HepG2 (cell line): Measurements from ENCODE around the gene AOX1. TPM values are rescaled to one million over a fixed set of nuclear protein-coding genes. Genes with fewer than 3 reads are reported as not detected.

Experiments
- ARID5B ChIP-seq: IDR thresholded peaks from 2 replicates; pipeline ENCODE4 v1.4.0; 2020; ENCODE audit warnings: mild to moderate bottlenecking, missing genetic modification reagents
- ELF4 ChIP-seq: sonication (generic); formaldehyde crosslinking; IDR thresholded peaks from 2 replicates; pipeline ENCODE4 v1.5.0; 2020; ENCODE audit warnings: missing genetic modification reagents, mild to moderate bottlenecking, moderate library complexity, borderline replicate concordance
- FOXP4 ChIP-seq: sonication (generic); formaldehyde crosslinking; IDR thresholded peaks from 2 replicates; pipeline ENCODE4 v1.4.0; 2020; ENCODE audit warnings: missing genetic modification reagents
- KDM3A ChIP-seq: IDR thresholded peaks from 2 replicates; pipeline ENCODE4 v1.6.1; 2018; ENCODE audit warnings: low read depth, missing compliant biosample characterization
- MXI1 ChIP-seq: IDR thresholded peaks from 3 replicates; pipeline ENCODE4 v1.6.1; 2012; ENCODE audit warnings: low read depth, low read length, inconsistent platforms, borderline replicate concordance
- ONECUT2 ChIP-seq: sonication (generic); formaldehyde crosslinking; IDR thresholded peaks from 2 replicates; pipeline ENCODE4 v1.4.0; 2020; ENCODE audit warnings: missing genetic modification reagents
- PAWR ChIP-seq: sonication (generic); formaldehyde crosslinking; IDR thresholded peaks from 2 replicates; pipeline ENCODE4 v1.4.0; 2020; ENCODE audit warnings: missing genetic modification reagents, mild to moderate bottlenecking, borderline replicate concordance
- PRMT3 ChIP-seq: sonication (generic); formaldehyde crosslinking; IDR thresholded peaks from 2 replicates; pipeline ENCODE4 v1.8.1; 2022; ENCODE audit warnings: low read depth, mild to moderate bottlenecking, moderate library complexity, missing genetic modification reagents, borderline replicate concordance
- TEAD2 ChIP-seq: sonication (generic); formaldehyde crosslinking; IDR thresholded peaks from 2 replicates; pipeline ENCODE4 v1.9.0; 2021; ENCODE audit warnings: missing genetic modification reagents
- ZBTB14 ChIP-seq: sonication (generic); formaldehyde crosslinking; IDR thresholded peaks from 2 replicates; pipeline ENCODE4 v1.4.0; 2020; ENCODE audit warnings: missing genetic modification reagents
- ZBTB39 ChIP-seq: sonication (generic); formaldehyde crosslinking; IDR thresholded peaks from 2 replicates; pipeline ENCODE4 v1.5.0; 2020; ENCODE audit warnings: missing genetic modification reagents
- ZNF335 ChIP-seq: sonication (generic); formaldehyde crosslinking; IDR thresholded peaks from 2 replicates; pipeline ENCODE4 v1.4.0; 2020; ENCODE audit warnings: missing genetic modification reagents
- ZNF510 ChIP-seq: sonication (generic); formaldehyde crosslinking; IDR thresholded peaks from 2 replicates; pipeline ENCODE4 v1.4.0; 2020; ENCODE audit warnings: low read depth, mild to moderate bottlenecking, missing genetic modification reagents
- ZNF574 ChIP-seq: sonication (generic); formaldehyde crosslinking; IDR thresholded peaks from 2 replicates; pipeline ENCODE4 v1.4.0; 2020; ENCODE audit warnings: missing genetic modification reagents
- ZNF850 ChIP-seq: sonication (generic); formaldehyde crosslinking; conservative IDR thresholded peaks from 2 replicates; pipeline ENCODE4 v1.9.0; 2021; ENCODE audit warnings: mild to moderate bottlenecking, missing genetic modification reagents
- polyA plus RNA-seq, 8 experiments: library from polyadenylated mRNA; depleted of rRNA in 3 of 8; stranded (reverse) in 7 of 8; unstranded in 1 of 8; fragments of >200 nt; fragmentation: Illumina TruSeq in 4 of 8; extraction: Trizol in 4 of 8; gene quantifications; 2 replicates each; pipeline versions ENCODE4 v1.2.1 to v1.2.3, GENCODE V29; 2011 to 2016; ENCODE audit warnings: low read depth in 4 of 8, missing spikeins in 1 of 8, mixed read lengths in 1 of 8; ENCODE audit not compliant: insufficient read depth in 1 of 8
- total RNA-seq, 5 experiments: library from RNA; depleted of rRNA; stranded (reverse); fragments of >200 nt; fragmentation: Illumina TruSeq; extraction: Trizol; gene quantifications; 2 replicates each; pipeline ENCODE4 v1.2.3, GENCODE V29; 2016; ENCODE audit warnings: low read depth in 1 of 5

The AOX1 gene
- total and polyA plus RNA-seq, 2 of the 13 experiments (the other 11 are each of a cell fraction or from before 2014, with no cell fraction given), result 9.2 to 18.0 TPM

GRCh38 chr2:200702646-200703118 is 116.9 kb downstream of the AOX1 start (continued):
- no peak for TF ChIP-seq TEAD2 (CRISPR knock-in tag)
- TF ChIP-seq ARID5B (CRISPR knock-in tag), result peak; percentile 92
- TF ChIP-seq ZBTB14, result no peak
- peak; percentile 58 for TF ChIP-seq ONECUT2 (CRISPR knock-in tag)
- TF ChIP-seq ZNF850 (CRISPR knock-in tag), result no peak
- TF ChIP-seq ELF4 (CRISPR knock-in tag), result no peak
- TF ChIP-seq FOXP4, result peak; percentile 65
- no peak for TF ChIP-seq ZNF510 (CRISPR knock-in tag)
- no peak for TF ChIP-seq PRMT3 (CRISPR knock-in tag)
- TF ChIP-seq KDM3A (CRISPR knock-in tag), result peak; percentile 52; the same call in 1 of the 2 replicates
- no peak; the same call in 1 of the 2 replicates for TF ChIP-seq ZNF574
- TF ChIP-seq MXI1, result no peak
- TF ChIP-seq PAWR (CRISPR knock-in tag), result no peak
- TF ChIP-seq ZBTB39, result no peak
- no peak for TF ChIP-seq ZNF335 (CRISPR knock-in tag)
